Measurements from ENCODE around the gene BAG1.

GRCh38 chr9:33273266-33273971, 8.9 kb upstream of the BAG1 start:
- no peak for TF ChIP-seq EZH2 (IDR thresholded peaks at IDR 0.05; ENCODE audit: borderline replicate concordance, insufficient read depth, low read depth, low read length, poor library complexity, severe bottlenecking)
- TF ChIP-seq, protein P1, sequence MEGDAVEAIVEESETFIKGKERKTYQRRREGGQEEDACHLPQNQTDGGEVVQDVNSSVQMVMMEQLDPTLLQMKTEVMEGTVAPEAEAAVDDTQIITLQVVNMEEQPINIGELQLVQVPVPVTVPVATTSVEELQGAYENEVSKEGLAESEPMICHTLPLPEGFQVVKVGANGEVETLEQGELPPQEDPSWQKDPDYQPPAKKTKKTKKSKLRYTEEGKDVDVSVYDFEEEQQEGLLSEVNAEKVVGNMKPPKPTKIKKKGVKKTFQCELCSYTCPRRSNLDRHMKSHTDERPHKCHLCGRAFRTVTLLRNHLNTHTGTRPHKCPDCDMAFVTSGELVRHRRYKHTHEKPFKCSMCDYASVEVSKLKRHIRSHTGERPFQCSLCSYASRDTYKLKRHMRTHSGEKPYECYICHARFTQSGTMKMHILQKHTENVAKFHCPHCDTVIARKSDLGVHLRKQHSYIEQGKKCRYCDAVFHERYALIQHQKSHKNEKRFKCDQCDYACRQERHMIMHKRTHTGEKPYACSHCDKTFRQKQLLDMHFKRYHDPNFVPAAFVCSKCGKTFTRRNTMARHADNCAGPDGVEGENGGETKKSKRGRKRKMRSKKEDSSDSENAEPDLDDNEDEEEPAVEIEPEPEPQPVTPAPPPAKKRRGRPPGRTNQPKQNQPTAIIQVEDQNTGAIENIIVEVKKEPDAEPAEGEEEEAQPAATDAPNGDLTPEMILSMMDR (IDR thresholded peaks at IDR 0.05) = no peak

Data from B cell (primary cell).